Esophagus muscularis mucosa (tissue), 4 donors: Measurements from ENCODE around the gene SPINK4.

Source experiments
- EP300 ChIP-seq: sonication (generic); formaldehyde crosslinking; IDR thresholded peaks from one replicate; pipeline ENCODE4 v1.6.1; 2017; ENCODE audit warnings: antibody characterized with exemption
- POLR2A ChIP-seq: fragments of 450-650 bp; IDR thresholded peaks from one replicate; pipeline ENCODE4 v1.6.1; 2017; ENCODE audit warnings: antibody characterized with exemption, moderate library complexity, mild to moderate bottlenecking, low read depth
- TF ChIP-seq, protein P1 (sequence below), 3 experiments: fragments of 200-600 bp in 2 of 3; fragments of 450-650 bp in 1 of 3; sonication (generic) in 2 of 3; IDR thresholded peaks; one replicate each; pipeline ENCODE4 v1.5.1; 2017 to 2019; ENCODE audit warnings: antibody characterized with exemption in 3 of 3, mild to moderate bottlenecking in 2 of 3, moderate library complexity in 1 of 3

DNA sequence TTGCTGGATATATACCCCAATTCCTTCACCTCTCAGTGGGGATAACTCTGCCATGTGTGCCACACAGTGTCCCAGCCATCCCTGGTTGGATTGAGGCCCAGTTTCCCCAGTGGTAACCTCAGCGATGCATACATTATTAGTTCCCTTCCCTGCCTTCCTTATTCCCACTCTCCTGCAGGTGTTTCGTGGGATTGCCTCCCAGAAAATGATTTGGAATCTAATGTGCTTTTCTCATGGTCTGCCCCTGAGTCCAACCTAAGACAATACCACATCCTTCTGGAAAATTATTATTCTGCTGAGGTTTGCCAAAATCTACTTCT is 8.4 kb upstream of the SPINK4 start:
- TF ChIP-seq, protein P1, sequence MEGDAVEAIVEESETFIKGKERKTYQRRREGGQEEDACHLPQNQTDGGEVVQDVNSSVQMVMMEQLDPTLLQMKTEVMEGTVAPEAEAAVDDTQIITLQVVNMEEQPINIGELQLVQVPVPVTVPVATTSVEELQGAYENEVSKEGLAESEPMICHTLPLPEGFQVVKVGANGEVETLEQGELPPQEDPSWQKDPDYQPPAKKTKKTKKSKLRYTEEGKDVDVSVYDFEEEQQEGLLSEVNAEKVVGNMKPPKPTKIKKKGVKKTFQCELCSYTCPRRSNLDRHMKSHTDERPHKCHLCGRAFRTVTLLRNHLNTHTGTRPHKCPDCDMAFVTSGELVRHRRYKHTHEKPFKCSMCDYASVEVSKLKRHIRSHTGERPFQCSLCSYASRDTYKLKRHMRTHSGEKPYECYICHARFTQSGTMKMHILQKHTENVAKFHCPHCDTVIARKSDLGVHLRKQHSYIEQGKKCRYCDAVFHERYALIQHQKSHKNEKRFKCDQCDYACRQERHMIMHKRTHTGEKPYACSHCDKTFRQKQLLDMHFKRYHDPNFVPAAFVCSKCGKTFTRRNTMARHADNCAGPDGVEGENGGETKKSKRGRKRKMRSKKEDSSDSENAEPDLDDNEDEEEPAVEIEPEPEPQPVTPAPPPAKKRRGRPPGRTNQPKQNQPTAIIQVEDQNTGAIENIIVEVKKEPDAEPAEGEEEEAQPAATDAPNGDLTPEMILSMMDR (IDR thresholded peaks at IDR 0.05), result no peak
- no peak for TF ChIP-seq EP300
- no peak for TF ChIP-seq POLR2A
